ENCODE measurements around the gene FABP1. TPM values are rescaled to one million over a fixed set of nuclear protein-coding genes. Genes with fewer than 3 reads are reported as not detected.

Gene FABP1
- total RNA-seq, 1 experiment from 2014 or later: not detected

GRCh38 chr2:88123164-88123974 is 4.5 kb downstream of the FABP1 start:
- Histone ChIP-seq H3K4me3 (ENCODE audit: low read depth, low read length, poor library complexity, severe bottlenecking) (no peak overlapping the region), H3K9me3 (ENCODE audit: low read depth, low read length, poor library complexity, severe bottlenecking) (no peaks in the 10 kb centered on the region), H3K4me1 (ENCODE audit: insufficient read depth, low read length, poor library complexity, severe bottlenecking) (no peaks in the 10 kb centered on the region), H3K27me3 (replicated peaks; ENCODE audit: insufficient read depth, low read depth, low read length, poor library complexity) (peaks cover 41% of the 10 kb centered on the region), H3K36me3 (ENCODE audit: insufficient read depth, low read length, poor library complexity, severe bottlenecking) (no peaks in the 10 kb centered on the region), H3K27ac (ENCODE audit: low read depth, low read length, poor library complexity, severe bottlenecking) (no peak overlapping the region)
- BruUV-seq (replicated peaks): no TSS peak
- ChIA-PET POLR2A (ENCODE audit: low non-redundant PET) (no interaction called here), CTCF (no interaction called here)
- intact Hi-C loops (cut with micrococcal nuclease; ENCODE audit: unreplicated experiment): no loop called here
- TF ChIP-seq CTCF (conservative IDR thresholded peaks at IDR 0.05; ENCODE audit: low read depth, low read length): no peak
- no peak for TF ChIP-seq EZH2 (IDR thresholded peaks at IDR 0.05; ENCODE audit: borderline replicate concordance, low read depth, low read length, poor library complexity, severe bottlenecking)
- DNase-seq (ENCODE audit: low spot score): no peak

GRCh38 chr2:88122141-88122884 is 5.5 kb downstream of the FABP1 start:
- POLR2A ChIA-PET (ENCODE audit: low non-redundant PET): no interaction called here
- CTCF ChIA-PET: no interaction called here
- Histone ChIP-seq H3K36me3 (ENCODE audit: insufficient read depth, low read length, poor library complexity, severe bottlenecking) (no peaks in the 10 kb centered on the region), H3K27me3 (replicated peaks; ENCODE audit: insufficient read depth, low read depth, low read length, poor library complexity) (peaks cover 50% of the 10 kb centered on the region), H3K4me1 (ENCODE audit: insufficient read depth, low read length, poor library complexity, severe bottlenecking) (no peaks in the 10 kb centered on the region), H3K9me3 (ENCODE audit: low read depth, low read length, poor library complexity, severe bottlenecking) (no peaks in the 10 kb centered on the region), H3K4me3 (ENCODE audit: low read depth, low read length, poor library complexity, severe bottlenecking) (no peak overlapping the region), H3K27ac (ENCODE audit: low read depth, low read length, poor library complexity, severe bottlenecking) (no peak overlapping the region)
- intact Hi-C loops (cut with micrococcal nuclease; ENCODE audit: unreplicated experiment): no loop called here
- no peak for DNase-seq (ENCODE audit: low spot score)
- TF ChIP-seq CTCF (conservative IDR thresholded peaks at IDR 0.05; ENCODE audit: low read depth, low read length) (no peak), EZH2 (IDR thresholded peaks at IDR 0.05; ENCODE audit: borderline replicate concordance, low read depth, low read length, poor library complexity, severe bottlenecking) (no peak)
- BruUV-seq (replicated peaks): no TSS peak

GRCh38 chr2:88121678-88122077 is 6.2 kb downstream of the FABP1 start:
- no peak overlapping the region for H3K27ac ChIP-seq (ENCODE audit: low read depth, low read length, poor library complexity, severe bottlenecking)
- BruUV-seq (replicated peaks): no TSS peak
- H3K36me3 ChIP-seq (ENCODE audit: insufficient read depth, low read length, poor library complexity, severe bottlenecking): no peaks in the 10 kb centered on the region
- POLR2A ChIA-PET (ENCODE audit: low non-redundant PET): no interaction called here
- intact Hi-C loops (cut with micrococcal nuclease; ENCODE audit: unreplicated experiment): no loop called here
- H3K27me3 ChIP-seq (replicated peaks; ENCODE audit: insufficient read depth, low read depth, low read length, poor library complexity): peaks cover 56% of the 10 kb centered on the region
- no peaks in the 10 kb centered on the region for H3K9me3 ChIP-seq (ENCODE audit: low read depth, low read length, poor library complexity, severe bottlenecking)
- CTCF ChIA-PET: no interaction called here
- no peak overlapping the region for H3K4me3 ChIP-seq (ENCODE audit: low read depth, low read length, poor library complexity, severe bottlenecking)
- H3K4me1 ChIP-seq (ENCODE audit: insufficient read depth, low read length, poor library complexity, severe bottlenecking): no peaks in the 10 kb centered on the region
- TF ChIP-seq EZH2 (IDR thresholded peaks at IDR 0.05; ENCODE audit: borderline replicate concordance, low read depth, low read length, poor library complexity, severe bottlenecking) (no peak), CTCF (conservative IDR thresholded peaks at IDR 0.05; ENCODE audit: low read depth, low read length) (no peak)
- DNase-seq (ENCODE audit: low spot score): no peak
